Natural killer cell (primary cell): ENCODE data around the gene GPR18. TPM values are rescaled to one million over a fixed set of nuclear protein-coding genes. Genes with fewer than 3 reads are reported as not detected.
A peak's percentile ranks its signal among the peaks of the same experiment; 100 is the strongest.

Experiments
- ATAC-seq, 3 donors: fragments of 150-1000 bp in 2 of 3; fragments of 200-7000 bp in 1 of 3; cut with Tn5 transposase; 1 replicate in 1 of 3; 2 replicates in 2 of 3; pipeline ENCODE4 v1.10.0; 2021; ENCODE audit warnings: mild to moderate bottlenecking in 2 of 3, moderate library complexity in 2 of 3
- DNase-seq, 2 donors: peaks; one replicate each; pipeline versions ENCODE4 v3.0.0 to v3.0.0-alpha.2; 2013 to 2021; ENCODE audit warnings: mixed read lengths in 1 of 2
- H3K27ac ChIP-seq: one replicate; pipeline ENCODE4 v1.5.1; 2013; ENCODE audit warnings: mild to moderate bottlenecking, low read length
- H3K27me3 ChIP-seq: one replicate; pipeline ENCODE4 v1.6.1; 2013; ENCODE audit warnings: low read length; ENCODE audit not compliant: control insufficient read depth, insufficient read depth
- H3K36me3 ChIP-seq: one replicate; pipeline ENCODE4 v1.6.1; 2013; ENCODE audit warnings: low read length; ENCODE audit not compliant: control insufficient read depth, insufficient read depth
- H3K4me1 ChIP-seq: one replicate; pipeline ENCODE4 v1.6.1; 2013; ENCODE audit warnings: low read length; ENCODE audit not compliant: control insufficient read depth, insufficient read depth
- H3K4me3 ChIP-seq: one replicate; pipeline ENCODE4 v1.5.1; 2013; ENCODE audit warnings: low read length
- H3K9me3 ChIP-seq: one replicate; pipeline ENCODE4 v1.6.1; 2013; ENCODE audit warnings: low read length; ENCODE audit not compliant: control insufficient read depth, insufficient read depth
- H3K27ac Mint-ChIP-seq, 2 donors: one replicate each; pipeline ENCODE4 v1.8.0; 2022; ENCODE audit warnings: mild to moderate bottlenecking in 2 of 2, mixed read lengths in 2 of 2, moderate library complexity in 1 of 2
- H3K27me3 Mint-ChIP-seq, 2 donors: one replicate each; pipeline ENCODE4 v1.8.0; 2022; ENCODE audit warnings: low read depth in 2 of 2, mixed read lengths in 2 of 2
- H3K36me3 Mint-ChIP-seq: one replicate; pipeline ENCODE4 v1.8.0; 2022; ENCODE audit warnings: mixed read lengths
- H3K4me1 Mint-ChIP-seq, 2 donors: one replicate each; pipeline ENCODE4 v1.8.0; 2022; ENCODE audit warnings: mixed read lengths in 2 of 2
- H3K4me3 Mint-ChIP-seq: one replicate; pipeline ENCODE4 v1.8.0; 2022; ENCODE audit warnings: mild to moderate bottlenecking, moderate library complexity, mixed read lengths
- H3K9me3 Mint-ChIP-seq, 2 donors: one replicate each; pipeline ENCODE4 v1.8.0; 2022; ENCODE audit warnings: mixed read lengths in 2 of 2
- WGBS: methylation state at CpG from one replicate; pipeline ENCODE4 v1.1.7; 2013; ENCODE audit warnings: missing lambda C conversion rate; ENCODE audit not compliant: insufficient coverage; 5-methylcytosine and 5-hydroxymethylcytosine counted together
- intact Hi-C: fragments of 100-400 bp; cut with micrococcal nuclease; formaldehyde crosslinking; loops from one replicate; pipeline ENCODE4 v1.14.2; 2022
- total RNA-seq, 4 donors: library from RNA; stranded (reverse); fragments of 120-200 nt in 1 of 4; gene quantifications; one replicate each; pipeline versions ENCODE4 v1.2.3 to v1.2.4, GENCODE V29; 2013 to 2022
- TF ChIP-seq, protein P1 (sequence below): fragments of 200-600 bp; IDR thresholded peaks from one replicate; pipeline ENCODE4 v1.8.0; 2022; ENCODE audit warnings: antibody characterized with exemption

GPR18 gene
- total RNA-seq, 3 donors from 2014 or later (not counting 1 experiment from before 2014, with no cell fraction given), result 11.4 to 41.7 (median 25.5) TPM

- H3K36me3 Mint-ChIP-seq, result no peaks in the 10 kb centered on the region
- peak overlapping the region in 1 of 2 donors; percentile 83 for H3K27ac Mint-ChIP-seq
Measured at GRCh38 chr13:99207511-99207910, 50.7 kb downstream of the GPR18 start.

GRCh38 chr13:99206873-99207272 is 51.3 kb downstream of the GPR18 start:
- intact Hi-C loops, result no loop called here
- H3K27me3 Mint-ChIP-seq, result no peaks in the 10 kb centered on the region
- DNase-seq (no peak), ATAC-seq (no peak)
- no peak overlapping the region for H3K4me3 ChIP-seq
- H3K27ac ChIP-seq, result no peak overlapping the region
- no peaks in the 10 kb centered on the region for H3K9me3 Mint-ChIP-seq
- TF ChIP-seq, protein P1, sequence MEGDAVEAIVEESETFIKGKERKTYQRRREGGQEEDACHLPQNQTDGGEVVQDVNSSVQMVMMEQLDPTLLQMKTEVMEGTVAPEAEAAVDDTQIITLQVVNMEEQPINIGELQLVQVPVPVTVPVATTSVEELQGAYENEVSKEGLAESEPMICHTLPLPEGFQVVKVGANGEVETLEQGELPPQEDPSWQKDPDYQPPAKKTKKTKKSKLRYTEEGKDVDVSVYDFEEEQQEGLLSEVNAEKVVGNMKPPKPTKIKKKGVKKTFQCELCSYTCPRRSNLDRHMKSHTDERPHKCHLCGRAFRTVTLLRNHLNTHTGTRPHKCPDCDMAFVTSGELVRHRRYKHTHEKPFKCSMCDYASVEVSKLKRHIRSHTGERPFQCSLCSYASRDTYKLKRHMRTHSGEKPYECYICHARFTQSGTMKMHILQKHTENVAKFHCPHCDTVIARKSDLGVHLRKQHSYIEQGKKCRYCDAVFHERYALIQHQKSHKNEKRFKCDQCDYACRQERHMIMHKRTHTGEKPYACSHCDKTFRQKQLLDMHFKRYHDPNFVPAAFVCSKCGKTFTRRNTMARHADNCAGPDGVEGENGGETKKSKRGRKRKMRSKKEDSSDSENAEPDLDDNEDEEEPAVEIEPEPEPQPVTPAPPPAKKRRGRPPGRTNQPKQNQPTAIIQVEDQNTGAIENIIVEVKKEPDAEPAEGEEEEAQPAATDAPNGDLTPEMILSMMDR, result no peak
- H3K4me3 Mint-ChIP-seq, result no peak overlapping the region
- peaks cover 54% of the 10 kb centered on the region for H3K4me1 ChIP-seq
- no peaks in the 10 kb centered on the region for H3K36me3 Mint-ChIP-seq
- H3K27ac Mint-ChIP-seq, result peak overlapping the region in 1 of 2 donors; percentile 83
- peaks cover 72 to 85% of the 10 kb centered on the region in 2 donors for H3K4me1 Mint-ChIP-seq
- 97% methylated on average over 5 of the region's 5 CpGs for WGBS
- no peaks in the 10 kb centered on the region for H3K27me3 ChIP-seq
- no peaks in the 10 kb centered on the region for H3K9me3 ChIP-seq
- peaks cover 9% of the 10 kb centered on the region for H3K36me3 ChIP-seq

More at GRCh38 chr13:99207511-99207910, 50.7 kb downstream of the GPR18 start:
- H3K4me3 ChIP-seq, result no peak overlapping the region
- DNase-seq, result no peak
- no peaks in the 10 kb centered on the region for H3K9me3 ChIP-seq
- no peaks in the 10 kb centered on the region for H3K27me3 ChIP-seq
- intact Hi-C loops, result no loop called here
- no peak overlapping the region for H3K4me3 Mint-ChIP-seq
- H3K9me3 Mint-ChIP-seq, result no peaks in the 10 kb centered on the region
- H3K4me1 ChIP-seq, result peaks cover 48% of the 10 kb centered on the region
- H3K4me1 Mint-ChIP-seq, result peaks cover 70 to 83% of the 10 kb centered on the region in 2 donors
- no peaks in the 10 kb centered on the region for H3K27me3 Mint-ChIP-seq
- no peak for ATAC-seq
- H3K27ac ChIP-seq, result no peak overlapping the region
- peaks cover 9% of the 10 kb centered on the region for H3K36me3 ChIP-seq
- 98% methylated on average over 6 of the region's 7 CpGs for WGBS
- TF ChIP-seq, protein P1, result no peak

DNA sequence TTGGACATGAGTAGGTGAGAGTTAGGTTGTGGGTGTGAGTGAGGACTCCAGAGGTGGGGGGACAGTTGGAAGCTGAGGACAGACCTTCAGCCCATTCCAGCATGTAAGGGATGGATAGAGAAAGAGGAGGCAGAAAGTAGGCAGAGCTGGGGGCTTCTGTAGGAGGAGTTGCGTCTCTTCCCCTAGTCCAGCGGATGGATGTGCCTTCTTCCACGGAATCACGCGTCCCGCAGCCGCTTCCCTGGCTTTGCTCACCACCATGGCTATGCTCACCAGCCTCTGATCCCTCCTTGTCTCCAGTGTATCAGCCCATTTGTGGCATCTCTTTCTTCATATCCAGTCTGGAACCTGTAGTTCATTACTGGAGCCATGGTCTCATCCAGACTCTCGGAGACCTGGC is 52.0 kb downstream of the GPR18 start:
- Mint-ChIP-seq H3K27ac (peak overlapping the region in 1 of 2 donors; percentile 83), H3K27me3 (no peaks in the 10 kb centered on the region), H3K9me3 (no peaks in the 10 kb centered on the region), H3K36me3 (no peaks in the 10 kb centered on the region), H3K4me3 (no peak overlapping the region), H3K4me1 (peaks cover 75 to 85% of the 10 kb centered on the region in 2 donors)
- peaks cover 9% of the 10 kb centered on the region for H3K36me3 ChIP-seq
- peaks cover 57% of the 10 kb centered on the region for H3K4me1 ChIP-seq
- intact Hi-C loops, result no loop called here
- H3K27ac ChIP-seq, result no peak overlapping the region
- no peak overlapping the region for H3K4me3 ChIP-seq
- WGBS, result over 99% methylated on average over 8 of the region's 8 CpGs
- TF ChIP-seq, protein P1, result no peak
- DNase-seq (no peak), ATAC-seq (no peak)
- no peaks in the 10 kb centered on the region for H3K27me3 ChIP-seq
- no peaks in the 10 kb centered on the region for H3K9me3 ChIP-seq

- ATAC-seq, result no peak
- peak overlapping the region; percentile 61 to 83 for H3K27ac Mint-ChIP-seq
- H3K36me3 Mint-ChIP-seq, result no peaks in the 10 kb centered on the region
- Histone ChIP-seq H3K27me3 (no peaks in the 10 kb centered on the region), H3K4me3 (no peak overlapping the region), H3K4me1 (peaks cover 57% of the 10 kb centered on the region), H3K27ac (no peak overlapping the region), H3K36me3 (peaks cover 9% of the 10 kb centered on the region), H3K9me3 (no peaks in the 10 kb centered on the region)
- peaks cover 77 to 82% of the 10 kb centered on the region in 2 donors for H3K4me1 Mint-ChIP-seq
- WGBS, result 94% methylated on average over 19 of the region's 22 CpGs
- H3K9me3 Mint-ChIP-seq, result no peaks in the 10 kb centered on the region
- no peaks in the 10 kb centered on the region for H3K27me3 Mint-ChIP-seq
- TF ChIP-seq, protein P1, result no peak
- DNase-seq, result peak in 1 of 2 donors; percentile 3
- intact Hi-C loops, result no loop called here
- H3K4me3 Mint-ChIP-seq, result no peak overlapping the region
Measured at GRCh38 chr13:99205621-99206220, 52.5 kb downstream of the GPR18 start.
